Left lung (tissue), 14 donors: ENCODE measurements around the gene SPACDR. TPM values are rescaled to one million over a fixed set of nuclear protein-coding genes. Genes with fewer than 3 reads are reported as not detected.

Experiments
- ATAC-seq: fragments of 200-7000 bp; cut with Tn5 transposase; one replicate; pipeline ENCODE4 v1.9.1; 2020; ENCODE audit warnings: moderate library complexity
- DNase-seq, 4 donors: peaks; one replicate each; pipeline ENCODE4 v3.0.0-alpha.2; 2013 to 2020
- H3K27ac ChIP-seq, 2 donors: fragments of 200-600 bp; sonication (generic) in 1 of 2; one replicate each; pipeline versions ENCODE4 v1.5.0 to v1.8.0; 2020 to 2021
- H3K27me3 ChIP-seq, 2 donors: fragments of 200-600 bp; sonication (generic) in 1 of 2; one replicate each; pipeline versions ENCODE4 v1.5.0 to v1.8.0; 2020 to 2021
- H3K36me3 ChIP-seq, 2 donors: fragments of 200-600 bp; sonication (generic) in 1 of 2; one replicate each; pipeline versions ENCODE4 v1.5.0 to v1.8.0; 2020 to 2021
- H3K4me1 ChIP-seq, 2 donors: fragments of 200-600 bp; one replicate each; pipeline ENCODE4 v1.8.0; 2021
- H3K4me3 ChIP-seq, 2 donors: fragments of 200-600 bp; sonication (generic) in 1 of 2; one replicate each; pipeline versions ENCODE4 v1.5.0 to v1.8.0; 2020 to 2021; ENCODE audit warnings: mild to moderate bottlenecking in 1 of 2
- H3K9me3 ChIP-seq, 2 donors: fragments of 200-600 bp; sonication (generic) in 1 of 2; one replicate each; pipeline versions ENCODE4 v1.5.0 to v1.8.0; 2020 to 2021
- CTCF ChIP-seq, 2 donors: fragments of 200-600 bp; sonication (generic) in 1 of 2; IDR thresholded peaks; one replicate each; pipeline versions ENCODE4 v1.5.0 to v1.8.0; 2021; ENCODE audit warnings: antibody characterized with exemption in 2 of 2
- intact Hi-C, 2 donors: fragments of 100-400 bp; cut with DNase I; formaldehyde crosslinking; loops; one replicate each; pipeline versions ENCODE4 v1.11.2 to v1.14.2; 2022
- long read RNA-seq, 12 donors: library from polyadenylated mRNA in 2 of 12; unstranded in 2 of 12; transcript quantifications; one replicate each; pipeline ENCODE4 v2.0.0 and lab custom pipeline, GENCODE V29; 2019 to 2026
- polyA plus RNA-seq, 6 donors: library from polyadenylated mRNA; unstranded; fragments of 120-200 nt; gene quantifications; one replicate each; pipeline ENCODE4 v1.2.1, GENCODE V29; 2013; ENCODE audit not compliant: insufficient read length in 6 of 6
- total RNA-seq, 2 donors: library from RNA; stranded (reverse); fragmentation: NEBNext Ultra II Directional; extraction: Animal tissue kit (Norgen Biotek cat#: 25700); gene quantifications; one replicate each; pipeline ENCODE4 v1.2.1, GENCODE V29; 2021
- donor health status: DM: no; HTN: yes; CAD: no.
- donor health status: DM: no; HTN: no; CAD: no.

Gene SPACDR
- total RNA-seq, result 1 to 10 TPM in 1 of 2 donors, under 1 TPM in 1; 0.41 to 1.9 TPM
- polyA plus RNA-seq, result 1 to 10 TPM; 3.5 to 5.6 (median 4.5) TPM
- long read RNA-seq, donor 1, partial matches to known transcripts, result 0 of 3 reads
- long read RNA-seq, donor 1, other reads (novel, unspliced or antisense), result 0 of 3 reads
- long read RNA-seq, donor 2, transcript C7orf61-202 (2 exons, 573 nt), result major isoform, 5 of 5 reads
- long read RNA-seq, donor 2, partial matches to known transcripts, result 0 of 5 reads
- long read RNA-seq, donor 2, other reads (novel, unspliced or antisense), result 0 of 5 reads
- long read RNA-seq, donor 3, partial matches to known transcripts, result 0 of 2 reads
- long read RNA-seq, donor 3, other reads (novel, unspliced or antisense), result 0 of 2 reads
- long read RNA-seq, donor 4, partial matches to known transcripts, result 0 of 1 reads
- long read RNA-seq, donor 4, other reads (novel, unspliced or antisense), result 0 of 1 reads
- long read RNA-seq, donor 5, partial matches to known transcripts, result 0 of 3 reads
- long read RNA-seq, donor 5, other reads (novel, unspliced or antisense), result 0 of 3 reads
- long read RNA-seq, donor 6, result 0 reads
- long read RNA-seq, donor 7, result 0 reads
- long read RNA-seq, donor 8, partial matches to known transcripts, result 0 of 1 reads
- long read RNA-seq, donor 8, other reads (novel, unspliced or antisense), result 0 of 1 reads
- long read RNA-seq, donor 9, result 0 reads
- long read RNA-seq, donor 10, result 0 reads
- long read RNA-seq, donor 11, partial matches to known transcripts, result 10 of 12 reads
- long read RNA-seq, donor 11, other reads (novel, unspliced or antisense), result 0 of 12 reads
- long read RNA-seq, donor 12, partial matches to known transcripts, result 0 of 5 reads
- long read RNA-seq, donor 12, other reads (novel, unspliced or antisense), result 0 of 5 reads

- intact Hi-C loops, result no loop called here
Observed at GRCh38 chr7:100464210-100464660, at the start of gene SPACDR. SPACDR (minus strand) TSS chr7:100464260; CDS start chr7:100464025, 235 bp downstream.

GRCh38 chr7:100513212-100513810, 49.3 kb upstream of the SPACDR start:
- H3K27ac ChIP-seq, result no peak overlapping the region
- intact Hi-C loops, result no loop called here
- no peak overlapping the region for H3K4me3 ChIP-seq
- no peaks in the 10 kb centered on the region for H3K27me3 ChIP-seq
- no peak for ATAC-seq
- no peak for TF ChIP-seq CTCF (IDR thresholded peaks at IDR 0.05)
- peaks cover 0 to 3% of the 10 kb centered on the region in 2 donors for H3K4me1 ChIP-seq
- H3K36me3 ChIP-seq, result no peaks in the 10 kb centered on the region
- DNase-seq, result no peak
- no peaks in the 10 kb centered on the region for H3K9me3 ChIP-seq

More at GRCh38 chr7:100464210-100464660, at the start of gene SPACDR:
- H3K4me3 ChIP-seq, result no peak within 1 kb of the TSS
- H3K27me3 ChIP-seq, result no peaks in the 10 kb centered on the region
- H3K4me1 ChIP-seq, result peaks cover 0 to 25% of the 10 kb centered on the region in 2 donors
- no peak for DNase-seq
- H3K36me3 ChIP-seq, result peaks cover 0 to 56% of the 10 kb centered on the region in 2 donors
- TF ChIP-seq CTCF (IDR thresholded peaks at IDR 0.05), result no peak
- no peak within 1 kb of the TSS for H3K27ac ChIP-seq
- no peak for ATAC-seq
- no peaks in the 10 kb centered on the region for H3K9me3 ChIP-seq

- peaks cover 0 to 1% of the 10 kb centered on the region in 2 donors for H3K4me1 ChIP-seq
- intact Hi-C loops, result no loop called here
- TF ChIP-seq CTCF (IDR thresholded peaks at IDR 0.05), result no peak
Observed at GRCh38 chr7:100510437-100511239, 46.6 kb upstream of the SPACDR start.

GRCh38 chr7:100509231-100509630, 45.2 kb upstream of the SPACDR start:
- Histone ChIP-seq H3K4me1 (no peaks in the 10 kb centered on the region), H3K27ac (no peak overlapping the region), H3K9me3 (no peaks in the 10 kb centered on the region), H3K4me3 (no peak overlapping the region), H3K36me3 (no peaks in the 10 kb centered on the region), H3K27me3 (no peaks in the 10 kb centered on the region)
- ATAC-seq (no peak), DNase-seq (peak in 1 of 4 donors; percentile 56)
- intact Hi-C loops, result no loop called here
- TF ChIP-seq CTCF (IDR thresholded peaks at IDR 0.05), result no peak

More at GRCh38 chr7:100510437-100511239, 46.6 kb upstream of the SPACDR start:
- Histone ChIP-seq H3K36me3 (no peaks in the 10 kb centered on the region), H3K9me3 (no peaks in the 10 kb centered on the region), H3K4me3 (no peak overlapping the region), H3K27ac (no peak overlapping the region), H3K27me3 (no peaks in the 10 kb centered on the region)
- ATAC-seq (no peak), DNase-seq (no peak)
